AG08395 (cell line): ENCODE results near the gene TMEM232.

ENCODE experiments used
- DNase-seq: peaks from one replicate; pipeline ENCODE4 v3.0.0; 2012; ENCODE audit warnings: mixed read lengths, low spot score

The TMEM232 gene

DNA sequence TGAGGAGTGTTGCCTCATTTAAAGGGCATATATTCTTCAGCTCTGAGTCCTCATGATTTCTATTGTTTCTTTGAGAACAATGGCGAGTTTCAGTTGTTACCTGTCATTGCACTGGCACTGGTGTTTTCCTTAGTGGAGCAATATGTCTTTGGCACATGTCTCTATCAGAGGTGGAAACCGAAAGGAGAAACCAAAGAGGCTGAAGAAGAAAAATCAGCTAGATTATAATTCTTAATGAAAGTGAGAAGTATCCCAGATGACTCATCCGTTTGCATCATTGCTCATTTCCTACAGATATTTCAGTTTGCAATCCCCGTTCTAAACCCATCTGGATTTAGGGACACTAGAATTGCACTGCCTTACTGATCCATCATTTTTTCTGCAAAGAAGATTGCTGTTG is 324.6 kb downstream of the TMEM232 start:
- DNase-seq = peak; percentile 18

DNA sequence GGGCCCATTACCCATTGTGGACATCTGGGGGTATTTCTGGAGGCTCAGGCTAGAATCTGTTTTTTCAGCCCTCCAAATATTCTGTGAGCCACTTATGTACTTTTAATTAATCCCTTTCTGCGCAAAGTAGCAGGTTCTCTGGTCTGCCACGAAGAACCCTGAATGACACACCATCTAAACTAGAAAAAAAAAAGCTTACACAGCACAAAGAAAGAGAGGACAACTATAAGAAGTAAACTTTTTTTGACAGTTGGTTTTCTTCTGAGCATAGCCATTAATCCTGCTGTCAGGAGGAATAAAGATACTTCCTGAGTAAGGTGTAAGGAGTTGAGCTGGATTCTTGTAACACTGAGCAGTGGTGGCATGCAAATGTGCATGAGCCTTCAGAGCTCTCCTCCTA is 327.5 kb downstream of the TMEM232 start:
- no peak for DNase-seq

DNA sequence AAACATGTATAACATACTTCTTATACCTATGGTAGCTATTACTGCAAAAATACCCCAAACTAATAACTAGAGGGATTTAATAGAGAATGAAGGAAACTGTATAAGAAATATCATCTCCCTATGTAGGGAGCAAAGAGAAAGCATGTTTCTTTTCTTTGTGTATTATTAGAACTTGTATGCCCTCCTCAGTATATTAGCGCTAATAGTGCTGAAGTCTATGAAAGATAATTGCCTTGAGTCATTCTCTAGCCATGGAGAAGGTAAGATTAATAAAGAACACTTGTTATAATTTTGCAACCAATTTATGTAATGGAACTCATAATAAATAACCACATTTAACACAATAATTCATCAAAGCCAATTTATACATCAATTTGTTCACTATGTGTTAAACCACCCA is 329.2 kb downstream of the TMEM232 start:
- no peak for DNase-seq

DNA sequence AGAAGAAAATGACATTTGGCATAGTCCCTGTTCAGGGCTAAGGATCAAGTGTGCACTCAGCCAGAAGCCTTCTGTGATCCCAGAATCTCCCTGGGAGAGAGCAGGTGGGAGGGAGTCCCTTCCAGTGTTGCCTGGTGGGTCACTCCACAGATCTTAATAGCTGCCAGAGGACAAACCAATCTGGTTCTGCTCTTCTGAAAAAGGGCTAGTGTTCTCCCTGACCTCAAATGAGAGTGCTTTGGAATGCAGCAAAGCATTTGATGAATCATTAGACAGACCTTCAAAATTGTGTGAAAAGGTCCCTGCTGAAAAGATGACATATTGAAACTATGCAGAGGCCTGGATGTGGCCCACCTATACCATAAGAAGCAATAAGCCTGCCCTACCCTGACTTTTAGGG is 339.7 kb downstream of the TMEM232 start:
- DNase-seq = peak; percentile 87

DNA sequence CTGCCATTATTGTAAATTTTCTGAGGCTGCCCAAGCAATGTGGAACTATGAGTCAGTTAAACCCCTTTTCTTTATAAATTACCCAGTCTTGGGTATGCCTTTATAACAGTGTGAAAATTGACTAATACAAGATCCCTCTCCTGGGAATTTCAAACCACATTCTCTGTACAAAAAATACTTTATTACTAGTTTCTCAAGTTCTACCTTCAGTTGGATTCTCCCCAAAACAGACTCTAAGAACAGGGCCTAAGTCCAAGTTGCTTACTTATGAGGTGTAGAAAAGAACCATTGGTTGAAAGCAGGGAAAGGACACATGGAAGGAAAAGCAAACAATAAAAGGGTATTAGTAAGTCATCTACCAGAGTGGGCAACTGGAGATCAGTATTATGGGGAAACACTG is 343.2 kb downstream of the TMEM232 start:
- DNase-seq = no peak

DNA sequence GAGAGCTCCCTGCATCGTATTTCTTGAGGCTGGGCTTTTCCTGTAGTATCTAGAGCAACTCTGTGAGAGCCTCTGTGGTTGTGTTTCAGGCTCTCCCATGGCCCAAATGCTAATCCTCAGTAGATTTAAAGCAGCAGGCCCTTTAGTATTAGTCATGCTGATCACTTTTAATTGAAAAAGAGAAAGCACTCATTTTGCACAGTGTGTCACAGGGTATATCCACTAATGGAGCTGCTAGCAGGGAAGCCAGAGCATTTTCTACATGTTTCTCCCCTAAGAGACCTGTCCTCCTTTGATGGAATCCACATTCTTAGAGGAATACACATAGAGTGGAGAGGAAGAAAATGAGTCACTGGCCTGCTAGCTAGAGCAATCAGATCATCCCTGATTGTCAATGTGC is 348.5 kb downstream of the TMEM232 start:
- peak; percentile 81 for DNase-seq

DNA sequence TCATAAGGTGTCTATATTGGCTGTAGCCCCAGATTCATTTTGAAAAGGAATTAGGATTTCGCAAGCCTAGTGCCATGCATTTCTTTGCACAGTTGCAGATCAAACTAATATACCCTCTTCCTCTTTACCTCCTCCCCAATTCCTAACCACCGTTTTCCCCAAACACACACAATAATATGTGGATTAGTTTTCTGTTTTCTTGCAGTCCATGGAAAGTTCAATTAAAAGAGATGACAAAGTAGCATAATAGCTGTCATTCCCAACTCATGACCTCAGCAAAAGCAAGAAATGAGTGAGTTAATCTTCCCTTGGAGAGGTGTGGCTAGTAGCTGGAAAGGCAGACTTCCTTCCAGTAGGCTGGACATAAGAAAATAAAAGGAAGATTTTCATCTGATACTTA is 349.1 kb downstream of the TMEM232 start:
- peak; percentile 46 for DNase-seq

DNA sequence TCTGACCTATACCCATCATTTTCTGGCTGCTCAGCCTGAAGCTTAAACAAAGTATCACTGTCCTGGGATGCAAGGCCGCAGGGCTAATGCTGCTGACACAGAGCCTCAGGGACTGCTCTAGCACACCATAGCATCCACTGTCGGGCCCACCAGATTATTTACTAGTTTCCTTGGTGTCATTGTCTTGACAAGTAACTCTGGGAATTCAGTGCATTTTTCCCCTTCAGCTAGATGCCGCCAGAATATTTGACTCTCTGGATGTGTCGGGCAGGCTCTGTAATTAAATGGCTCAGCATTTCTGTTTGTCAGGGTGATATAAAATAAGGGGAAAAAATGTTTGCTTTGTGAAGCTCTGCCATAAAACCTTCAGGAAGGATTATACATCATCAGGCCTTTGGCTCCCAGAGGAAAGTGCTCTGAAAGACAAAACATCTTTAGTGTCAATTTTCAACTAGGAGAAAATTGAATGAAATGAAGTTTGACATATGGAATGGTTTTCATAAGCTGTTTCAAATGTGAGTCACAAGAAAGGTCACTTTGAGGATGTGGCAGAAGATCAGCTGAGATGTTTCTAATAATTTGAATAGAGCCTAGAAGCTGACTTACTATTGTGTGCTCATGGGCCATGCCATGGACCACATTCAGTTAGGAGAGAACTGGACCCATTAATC is 350.1 kb downstream of the TMEM232 start:
- DNase-seq = peak; percentile 63

DNA sequence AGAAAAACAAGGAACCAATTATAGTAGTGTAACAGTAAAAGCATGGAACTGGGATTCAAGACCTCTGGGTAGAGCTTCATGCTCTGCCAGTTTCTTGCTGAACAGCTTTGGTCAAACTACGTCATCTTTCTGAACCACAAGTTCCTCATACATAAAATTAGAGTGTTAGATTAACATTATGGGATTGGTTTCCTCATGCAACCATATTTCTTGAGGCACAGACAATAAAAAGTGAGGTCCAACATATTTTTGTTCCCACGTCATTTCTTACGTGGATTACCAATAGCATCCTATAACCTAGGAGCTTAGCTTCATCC is 354.8 kb downstream of the TMEM232 start:
- DNase-seq = no peak

DNA sequence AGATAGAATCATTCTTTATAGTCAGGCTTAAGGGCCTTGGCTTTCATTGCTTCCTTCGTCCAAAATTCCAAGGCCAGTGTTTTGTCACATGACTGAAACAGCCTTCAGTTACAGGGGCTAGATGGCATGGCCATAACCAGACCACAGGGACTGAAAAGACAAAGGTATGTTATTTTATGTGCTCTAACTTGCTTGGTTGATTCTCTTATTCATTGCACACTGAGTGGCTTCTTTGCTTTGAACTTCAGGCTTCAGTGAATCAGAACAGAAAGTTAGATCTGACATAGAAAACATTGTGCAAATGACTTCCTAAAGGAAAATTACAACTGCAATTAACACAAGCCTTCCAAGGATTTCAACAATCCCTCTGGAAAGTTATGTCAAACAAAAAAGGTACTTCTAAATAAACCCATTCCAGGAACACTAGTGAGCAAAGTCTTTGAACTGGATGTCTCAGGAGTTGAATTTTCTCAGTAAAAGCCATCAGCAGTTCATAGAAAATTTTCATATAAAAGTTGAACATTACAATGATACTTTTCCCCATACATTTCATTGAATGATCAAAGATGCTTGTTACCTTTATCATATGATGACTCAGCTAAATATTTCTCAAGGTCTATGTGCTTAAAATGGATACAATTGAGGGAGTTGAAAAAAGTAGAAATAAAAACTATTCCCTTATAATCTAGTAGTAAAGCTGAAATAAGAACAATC is 355.3 kb downstream of the TMEM232 start:
- DNase-seq = no peak
